Fibroblast of lung (primary cell): Measurements from ENCODE around the gene USP6NL. TPM values are rescaled to one million over a fixed set of nuclear protein-coding genes. Genes with fewer than 3 reads are reported as not detected.

Experiments
- DNase-seq, 2 donors: peaks; one replicate each; pipeline versions ENCODE4 v3.0.0 to v3.0.0-alpha.2; 2010; ENCODE audit warnings: low read depth in 2 of 2
- H2AFZ ChIP-seq: 2 replicates; pipeline ENCODE4 v1.5.1; 2012; ENCODE audit warnings: low read length, control low read depth, inconsistent platforms
- H3K27ac ChIP-seq: 2 replicates; pipeline ENCODE4 v1.5.1; 2011; ENCODE audit warnings: low read length, control low read depth; ENCODE audit not compliant: insufficient read depth
- H3K27me3 ChIP-seq: 2 replicates; pipeline ENCODE4 v1.5.1; 2011; ENCODE audit warnings: mild to moderate bottlenecking, low read length; ENCODE audit not compliant: control insufficient read depth, insufficient read depth
- H3K36me3 ChIP-seq: 2 replicates; pipeline ENCODE4 v1.5.1; 2011; ENCODE audit warnings: low read length; ENCODE audit not compliant: control insufficient read depth, insufficient read depth
- H3K4me1 ChIP-seq: 2 replicates; pipeline ENCODE4 v1.5.1; 2011; ENCODE audit warnings: low read length; ENCODE audit not compliant: control insufficient read depth, insufficient read depth; ENCODE audit errors: extremely low read depth
- H3K4me2 ChIP-seq: 2 replicates; pipeline ENCODE4 v1.5.1; 2011; ENCODE audit warnings: low read length, control low read depth; ENCODE audit not compliant: insufficient read depth; ENCODE audit errors: extremely low read depth
- H3K4me3 ChIP-seq, 4 experiments: fragments of 200-600 bp in 1 of 4; sonication (generic) in 1 of 4; replicated peaks in 1 of 4; 2 replicates each; pipeline ENCODE4 v1.5.1; 2011 to 2016; ENCODE audit warnings: low read length in 4 of 4, low read depth in 3 of 4, mild to moderate bottlenecking in 3 of 4, control low read depth in 2 of 4, inconsistent platforms in 1 of 4, mixed read lengths in 1 of 4; ENCODE audit not compliant: insufficient read depth in 1 of 4; ENCODE audit errors: control extremely low read depth in 1 of 4
- H3K79me2 ChIP-seq: 2 replicates; pipeline ENCODE4 v1.5.1; 2012; ENCODE audit warnings: mild to moderate bottlenecking, low read length, inconsistent platforms; ENCODE audit not compliant: control insufficient read depth, insufficient read depth
- H3K9ac ChIP-seq: 2 replicates; pipeline ENCODE4 v1.5.1; 2011; ENCODE audit warnings: mild to moderate bottlenecking, low read length, control low read depth; ENCODE audit not compliant: insufficient read depth
- H3K9me3 ChIP-seq: 2 replicates; pipeline ENCODE4 v1.5.1; 2012; ENCODE audit warnings: low read depth, low read length; ENCODE audit not compliant: control insufficient read depth, insufficient read depth
- H4K20me1 ChIP-seq: 2 replicates; pipeline ENCODE4 v1.5.1; 2011; ENCODE audit warnings: low read length; ENCODE audit not compliant: control insufficient read depth, insufficient read depth; ENCODE audit errors: extremely low read depth
- CTCF ChIP-seq, 2 donors: IDR thresholded peaks in 1 of 2; conservative IDR thresholded peaks in 1 of 2; 1 replicate in 1 of 2; 2 replicates in 1 of 2; pipeline ENCODE4 v1.5.1; 2011 to 2012; ENCODE audit warnings: low read length in 2 of 2, control low read depth in 1 of 2, inconsistent platforms in 1 of 2, low read depth in 1 of 2, mild to moderate bottlenecking in 1 of 2
- EZH2 ChIP-seq: IDR thresholded peaks from 2 replicates; pipeline ENCODE4 v1.5.1; 2012; ENCODE audit warnings: low read length, control low read depth, mild to moderate bottlenecking; ENCODE audit errors: missing control alignments
- polyA plus RNA-seq, 2 donors: library from polyadenylated mRNA; depleted of rRNA in 1 of 2; stranded (reverse) in 1 of 2; unstranded in 1 of 2; fragments of >200 nt; gene quantifications; 2 replicates each; pipeline ENCODE4 v1.2.1, GENCODE V29; 2011 to 2012; ENCODE audit warnings: missing spikeins in 1 of 2
- total RNA-seq: library from RNA; depleted of rRNA; stranded (reverse); fragments of >200 nt; gene quantifications from 2 replicates; pipeline ENCODE4 v1.2.1, GENCODE V29; 2014

The USP6NL gene
- total and polyA plus RNA-seq, 2 donors (not counting 1 experiment from before 2014, with no cell fraction given): 8.9 to 13.4 TPM

DNA sequence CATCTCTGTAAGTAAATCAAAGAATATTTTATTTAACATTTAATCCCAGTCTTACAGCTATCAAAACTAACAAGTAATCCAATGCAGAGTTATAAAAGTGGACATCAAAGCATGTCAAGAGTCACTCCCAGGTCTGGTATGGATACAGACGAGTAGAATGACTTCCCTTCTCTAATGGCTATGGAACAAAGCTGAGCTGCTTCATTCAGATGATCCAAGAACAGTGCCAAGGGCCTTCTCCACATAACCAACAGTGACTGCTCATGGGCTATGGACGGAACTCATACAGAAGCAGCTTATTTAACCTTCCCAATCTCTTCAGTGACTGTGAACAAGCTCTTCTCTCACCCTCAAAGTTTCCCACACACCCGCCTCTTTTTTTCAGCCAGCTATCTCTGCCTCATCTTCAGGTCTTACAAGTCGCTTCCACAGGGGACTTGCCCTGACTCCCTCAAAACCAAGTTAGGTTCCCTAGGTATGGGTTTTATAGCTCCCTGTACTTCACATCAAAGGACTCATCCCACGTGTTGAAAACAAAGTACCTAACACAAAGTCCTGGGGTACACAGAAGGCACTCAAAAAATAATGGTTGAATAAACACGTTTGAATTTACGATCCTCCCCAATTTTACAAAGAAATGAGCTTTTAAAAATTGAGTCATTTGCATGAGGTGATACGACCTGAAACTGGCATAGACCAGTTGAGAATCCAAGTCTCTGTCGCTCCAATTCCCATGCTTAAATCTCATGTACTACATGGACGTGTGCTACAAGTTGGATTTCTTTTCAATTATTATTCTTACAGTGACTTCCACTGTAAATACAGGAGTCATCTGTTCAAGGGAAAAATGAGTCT is 3.1 kb downstream of the USP6NL start:
- Histone ChIP-seq H3K79me2 (peaks cover 39% of the 10 kb centered on the region), H3K4me3 (no peak overlapping the region), H3K36me3 (no peaks in the 10 kb centered on the region), H3K4me2 (no peak overlapping the region), H3K9me3 (no peaks in the 10 kb centered on the region), H3K27ac (no peak overlapping the region), H3K9ac (no peak overlapping the region), H2AFZ (no peak overlapping the region), H3K27me3 (no peaks in the 10 kb centered on the region), H4K20me1 (no peaks in the 10 kb centered on the region), H3K4me1 (peaks cover 4% of the 10 kb centered on the region)
- no peak for DNase-seq
- TF ChIP-seq EZH2: no peak
- no peak for TF ChIP-seq CTCF (conservative IDR thresholded peaks at IDR 0.05 in 1 of 2, IDR thresholded peaks at IDR 0.05 in 1 of 2; ENCODE audit: low read depth in 1 of 2, low read length in 2 of 2)

DNA sequence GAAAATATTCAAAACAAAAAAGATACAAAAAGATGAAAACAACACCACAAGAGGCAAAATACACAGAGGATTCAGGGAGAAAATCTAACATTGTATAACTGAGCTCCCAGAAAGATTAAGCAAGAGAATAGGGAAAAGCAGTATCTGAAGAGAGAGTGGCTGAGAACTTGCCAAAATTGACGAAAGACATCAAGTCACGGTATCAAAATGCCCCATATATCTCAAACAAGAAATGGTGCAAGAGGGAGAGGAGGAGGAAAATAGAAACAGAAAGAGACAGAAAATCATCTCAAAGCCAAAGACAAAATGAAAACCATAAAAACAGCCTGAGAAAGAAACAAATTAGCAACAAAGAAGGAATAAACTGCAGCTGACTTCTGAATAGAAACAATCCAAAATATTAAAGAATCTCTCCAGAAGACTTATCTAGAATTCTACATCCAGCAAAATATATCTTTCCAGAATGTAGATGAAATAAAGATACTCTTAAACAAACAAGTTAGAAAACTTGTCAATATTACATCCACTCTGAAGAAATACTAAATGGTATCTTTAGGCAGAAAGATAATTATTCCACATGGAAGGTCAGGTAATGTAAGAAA is 5.5 kb downstream of the USP6NL start:
- TF ChIP-seq CTCF (conservative IDR thresholded peaks at IDR 0.05 in 1 of 2, IDR thresholded peaks at IDR 0.05 in 1 of 2; ENCODE audit: low read depth in 1 of 2, low read length in 2 of 2) (no peak), EZH2 (no peak)
- Histone ChIP-seq H3K27ac (no peak overlapping the region), H3K4me3 (no peak overlapping the region), H3K4me1 (peaks cover 4% of the 10 kb centered on the region), H3K79me2 (peaks cover 52% of the 10 kb centered on the region), H3K9me3 (no peaks in the 10 kb centered on the region), H3K27me3 (no peaks in the 10 kb centered on the region), H3K4me2 (no peak overlapping the region), H3K9ac (no peak overlapping the region), H3K36me3 (no peaks in the 10 kb centered on the region), H4K20me1 (no peaks in the 10 kb centered on the region), H2AFZ (no peak overlapping the region)
- no peak for DNase-seq

- Histone ChIP-seq H4K20me1 (no peaks in the 10 kb centered on the region), H3K9ac (no peak overlapping the region), H3K36me3 (no peaks in the 10 kb centered on the region), H3K79me2 (peaks cover 55% of the 10 kb centered on the region), H3K4me1 (peaks cover 4% of the 10 kb centered on the region), H3K4me3 (peak overlapping the region in 1 of 4 experiments; percentile 4), H3K4me2 (peak overlapping the region; percentile 46), H3K27ac (no peak overlapping the region), H2AFZ (no peak overlapping the region), H3K27me3 (no peaks in the 10 kb centered on the region), H3K9me3 (no peaks in the 10 kb centered on the region)
- DNase-seq: no peak
- no peak for TF ChIP-seq EZH2
- no peak for TF ChIP-seq CTCF (conservative IDR thresholded peaks at IDR 0.05 in 1 of 2, IDR thresholded peaks at IDR 0.05 in 1 of 2; ENCODE audit: low read depth in 1 of 2, low read length in 2 of 2)
These were observed 6.4 kb downstream of the USP6NL start for GRCh38 chr10:11604865-11605650.
